G401.6 (cell line): ENCODE measurements around the gene THSD4.
"Not testable (repeated sequence)": the region's sequence is repeated elsewhere in the genome, so short reads cannot be mapped to it uniquely, and the experiment has no call there.

Experiments used
- FAIRE-seq: peaks from 2 replicates; lab custom pipeline; 2012; peaks lifted over from hg19 to GRCh38; lab: Jason Lieb, UNC

The THSD4 gene

GRCh38 chr15:71124937-71125790 is 9.9 kb downstream of the THSD4 start:
- FAIRE-seq, result no peak

- no peak for FAIRE-seq
Observed at GRCh38 chr15:71125831-71126450, 10.7 kb downstream of the THSD4 start.

GRCh38 chr15:71127083-71127482 is 11.8 kb downstream of the THSD4 start:
- no peak for FAIRE-seq

GRCh38 chr15:71128159-71128558 is 12.9 kb downstream of the THSD4 start:
- not testable (repeated sequence) for FAIRE-seq

GRCh38 chr15:71128939-71129562 is 13.8 kb downstream of the THSD4 start:
- FAIRE-seq, result no peak

- FAIRE-seq, result no peak
Observed at GRCh38 chr15:71129669-71130068, 14.4 kb downstream of the THSD4 start.

- FAIRE-seq, result no peak
Observed at GRCh38 chr15:71131601-71132362, 16.5 kb downstream of the THSD4 start.

GRCh38 chr15:71133747-71134472 is 18.6 kb downstream of the THSD4 start:
- FAIRE-seq, result no peak

- no peak for FAIRE-seq
Observed at GRCh38 chr15:71136159-71136783, 21.0 kb downstream of the THSD4 start.

- no peak for FAIRE-seq
Observed at GRCh38 chr15:71136793-71137518, 21.7 kb downstream of the THSD4 start.

GRCh38 chr15:71138473-71138872 is 23.2 kb downstream of the THSD4 start:
- no peak for FAIRE-seq

GRCh38 chr15:71139241-71139640 is 24.0 kb downstream of the THSD4 start:
- no peak for FAIRE-seq

GRCh38 chr15:71141572-71141971 is 26.3 kb downstream of the THSD4 start:
- no peak for FAIRE-seq

- no peak for FAIRE-seq
Observed at GRCh38 chr15:71142780-71143179, 27.5 kb downstream of the THSD4 start.

- FAIRE-seq, result no peak
Observed at GRCh38 chr15:71143373-71144310, 28.4 kb downstream of the THSD4 start.

- no peak for FAIRE-seq
Observed at GRCh38 chr15:71145648-71146047, 30.4 kb downstream of the THSD4 start.

GRCh38 chr15:71146580-71146982 is 31.3 kb downstream of the THSD4 start:
- FAIRE-seq, result no peak

GRCh38 chr15:71148048-71148447 is 32.8 kb downstream of the THSD4 start:
- no peak for FAIRE-seq
